Prostate gland (tissue), 2 donors: ENCODE data around the gene HPX.

Experiments used
- CTCF ChIP-seq, 4 experiments: fragments of 200-600 bp in 2 of 4; fragments of 450-650 bp in 2 of 4; sonication (generic) in 2 of 4; IDR thresholded peaks; 1 replicate in 3 of 4; 2 replicates in 1 of 4; pipeline ENCODE4 v1.5.1; 2016 to 2019; ENCODE audit warnings: antibody characterized with exemption in 4 of 4, mild to moderate bottlenecking in 2 of 4, moderate library complexity in 2 of 4
- POLR2A ChIP-seq: fragments of 450-650 bp; IDR thresholded peaks from one replicate; pipeline ENCODE4 v1.6.1; 2016; ENCODE audit warnings: antibody characterized with exemption, mild to moderate bottlenecking
- POLR2AphosphoS5 ChIP-seq: sonication (generic); formaldehyde crosslinking; IDR thresholded peaks from one replicate; pipeline ENCODE4 v1.6.1; 2017; ENCODE audit warnings: antibody characterized with exemption

- TF ChIP-seq CTCF (IDR thresholded peaks at IDR 0.05) (no peak), POLR2A (no peak), POLR2AphosphoS5 (peak; percentile 63)
Observed at GRCh38 chr11:6489306-6489705, 48.5 kb upstream of the HPX start.
